GM18502 (cell line): ENCODE data around the gene NPHS1.
"Not testable (repeated sequence)": the region's sequence is repeated elsewhere in the genome, so short reads cannot be mapped to it uniquely, and the experiment has no call there.

ENCODE experiments used
- ATAC-seq: cut with Tn5 transposase; IDR thresholded peaks from one replicate; pipeline ENCODE4 v1.9.1; 2021; ENCODE audit warnings: mild to moderate bottlenecking; ENCODE audit not compliant: unreplicated experiment, poor library complexity

NPHS1 gene

GRCh38 chr19:35851213-35852028 lies 883 bp downstream of the NPHS1 start:
- ATAC-seq = no peak

- no peak for ATAC-seq
These were observed 3.3 kb downstream of the NPHS1 start for GRCh38 chr19:35848919-35849505.

GRCh38 chr19:35848486-35848885 lies 3.8 kb downstream of the NPHS1 start:
- ATAC-seq = no peak

GRCh38 chr19:35847911-35848310 lies 4.4 kb downstream of the NPHS1 start:
- no peak for ATAC-seq

DNA sequence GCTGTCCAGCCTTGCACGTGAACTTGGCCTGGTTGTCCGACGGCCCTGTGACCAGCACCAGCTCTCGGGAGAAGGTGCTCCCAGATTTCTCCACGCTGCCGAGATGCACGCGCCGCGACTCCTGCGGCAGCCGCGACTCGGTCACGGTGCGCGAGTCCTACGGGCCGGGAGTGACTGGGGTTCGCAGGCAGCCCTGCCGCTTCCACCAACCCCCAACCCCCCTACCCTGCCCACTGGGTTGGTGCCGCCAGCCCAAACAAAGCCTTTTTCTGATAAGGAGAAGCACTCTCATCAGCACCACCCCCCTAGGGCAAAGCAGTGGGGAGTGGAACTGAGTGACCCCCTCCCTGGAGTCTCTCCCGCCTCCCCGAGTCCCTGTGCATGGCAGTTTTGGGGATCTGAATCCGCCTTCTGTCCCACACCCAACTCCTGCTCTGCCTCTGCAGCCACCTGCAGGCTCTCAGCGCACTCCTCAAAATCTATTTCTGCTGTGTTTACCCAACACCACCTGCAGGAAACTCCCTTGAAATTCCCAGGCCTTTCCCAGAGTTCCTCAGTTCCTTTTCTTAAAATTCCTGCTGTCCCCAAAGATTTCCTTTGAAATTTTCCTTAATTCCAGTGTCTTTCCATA lies 6.2 kb downstream of the NPHS1 start:
- no peak for ATAC-seq

- no peak for ATAC-seq
These were observed 6.9 kb downstream of the NPHS1 start for GRCh38 chr19:35845215-35846037.

- no peak for ATAC-seq
These were observed 7.7 kb downstream of the NPHS1 start for GRCh38 chr19:35844482-35845214.

- no peak for ATAC-seq
These were observed 8.4 kb downstream of the NPHS1 start for GRCh38 chr19:35843676-35844481.

- ATAC-seq = no peak
These were observed 9.5 kb downstream of the NPHS1 start for GRCh38 chr19:35842666-35843272.

DNA sequence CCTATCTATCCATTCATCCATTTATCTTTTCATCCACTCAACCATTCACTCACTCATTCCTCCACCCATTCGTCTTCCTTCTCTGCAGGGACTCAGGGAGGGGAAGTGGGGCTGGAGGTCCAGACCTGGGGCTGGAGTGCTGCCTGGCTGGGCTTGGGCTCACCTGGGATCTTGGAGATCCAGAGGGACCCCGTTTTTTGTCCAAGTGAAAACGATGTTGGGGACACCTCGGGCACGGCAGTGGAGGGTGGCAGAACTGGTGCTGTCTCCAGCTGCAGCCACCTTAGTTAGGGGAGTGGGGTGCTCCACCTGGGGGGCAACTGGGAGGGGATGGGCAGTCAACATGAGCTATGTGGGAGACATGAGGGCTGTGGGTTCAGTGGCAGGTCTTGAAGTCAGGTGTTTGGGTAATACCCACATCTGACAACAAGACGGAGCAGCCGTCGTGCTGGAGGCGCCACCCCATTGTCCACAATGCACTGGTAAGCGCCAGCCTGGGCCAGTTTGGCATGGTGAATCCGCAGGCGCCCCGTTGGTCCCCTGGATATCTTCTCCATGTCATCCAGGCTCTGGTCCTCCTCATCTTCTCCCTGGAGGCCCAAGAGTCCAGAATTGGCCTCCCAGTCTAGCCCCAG lies 10.2 kb downstream of the NPHS1 start:
- ATAC-seq = no peak

- ATAC-seq = not testable (repeated sequence)
These were observed 16.2 kb downstream of the NPHS1 start for GRCh38 chr19:35836096-35836495.

DNA sequence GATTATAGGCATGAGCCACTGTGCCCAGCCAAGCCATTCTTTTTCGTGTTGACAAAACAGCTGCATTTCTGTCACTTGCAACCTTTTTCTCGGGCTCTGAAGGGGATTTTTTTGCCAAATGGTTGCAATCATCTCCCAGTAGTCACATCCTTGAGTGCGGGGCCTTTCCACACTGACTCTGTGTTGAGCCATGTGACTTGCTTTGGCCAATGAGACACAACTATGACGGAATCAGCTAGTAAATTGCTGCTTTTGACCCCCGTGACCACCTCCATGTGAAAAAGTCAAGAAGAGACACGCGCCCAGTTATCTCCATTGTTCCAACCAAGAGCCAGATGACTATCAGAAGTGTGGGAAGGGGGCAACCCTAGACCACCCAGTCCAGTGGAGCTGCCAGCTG lies 18.3 kb downstream of the NPHS1 start:
- ATAC-seq = no peak

DNA sequence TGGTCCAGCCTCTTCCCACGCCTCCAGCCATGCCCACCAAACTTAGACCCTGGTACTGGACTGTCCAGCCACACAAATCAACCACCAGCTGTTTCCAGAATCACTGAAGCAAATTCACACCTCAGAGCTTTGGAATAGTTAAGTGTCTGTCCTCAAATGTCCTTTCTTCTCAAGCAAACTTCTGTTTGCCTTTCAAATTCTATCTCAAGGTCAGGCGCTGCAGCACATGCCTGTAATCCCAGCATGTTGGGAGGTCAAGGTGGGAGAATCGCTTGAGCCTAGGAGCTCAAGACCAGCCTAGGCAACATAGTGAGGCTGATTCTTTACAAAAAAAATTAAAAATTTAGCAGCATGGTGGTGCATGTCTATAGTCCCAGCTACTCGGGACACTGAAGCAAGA lies 20.2 kb downstream of the NPHS1 start:
- no peak for ATAC-seq

- ATAC-seq = no peak
These were observed 21.3 kb downstream of the NPHS1 start for GRCh38 chr19:35830986-35831385.

DNA sequence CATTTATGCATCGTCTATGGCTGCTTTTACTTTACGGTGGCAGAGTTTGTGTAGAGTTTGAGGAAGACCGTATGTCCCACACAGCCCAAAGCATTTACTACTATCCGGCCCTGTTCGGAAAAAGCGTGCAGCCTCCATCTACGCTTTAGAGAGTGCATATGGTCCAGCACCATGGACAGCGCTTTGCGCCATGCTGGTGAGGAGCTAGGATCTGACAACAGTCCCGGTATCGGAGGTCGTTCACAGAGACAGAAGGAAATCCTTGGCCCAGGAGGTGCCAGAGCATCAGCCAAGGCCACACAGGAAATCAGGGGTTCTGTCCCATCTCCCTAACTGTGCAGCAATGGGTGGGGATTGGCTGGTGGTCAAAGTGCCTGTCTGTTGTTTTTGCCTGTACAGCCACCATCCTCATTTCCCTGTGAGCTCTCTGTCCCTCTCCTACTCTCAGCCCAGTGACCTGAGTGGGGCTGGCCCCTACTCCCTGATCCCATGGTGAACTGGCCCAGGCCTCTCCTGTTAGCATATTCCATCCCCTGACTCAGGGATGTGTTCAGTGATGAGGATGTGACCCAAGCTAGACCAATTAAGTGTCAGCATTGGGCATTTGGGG lies 23.5 kb downstream of the NPHS1 start:
- no peak for ATAC-seq

- ATAC-seq = no peak
These were observed 28.2 kb downstream of the NPHS1 start for GRCh38 chr19:35824150-35824549.

DNA sequence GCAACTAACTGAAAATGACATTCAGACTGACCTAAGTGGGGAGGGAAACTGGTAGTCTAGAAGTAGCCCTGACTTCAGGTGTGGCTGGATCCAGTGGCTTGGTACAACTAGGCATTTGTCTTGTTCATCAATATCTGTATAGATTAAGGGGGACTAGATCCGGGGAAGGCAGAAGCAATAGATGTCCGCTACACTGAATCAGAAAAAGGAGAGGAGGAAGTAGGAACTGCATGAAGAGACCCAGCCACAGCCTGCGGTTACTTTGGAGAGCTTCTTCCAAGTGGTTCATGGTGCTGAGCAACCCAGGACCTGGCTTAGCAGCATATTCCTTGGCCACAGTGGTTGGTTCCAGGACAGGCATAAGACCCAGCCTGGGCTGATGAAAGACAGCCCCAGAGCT lies 29.7 kb downstream of the NPHS1 start:
- no peak for ATAC-seq

DNA sequence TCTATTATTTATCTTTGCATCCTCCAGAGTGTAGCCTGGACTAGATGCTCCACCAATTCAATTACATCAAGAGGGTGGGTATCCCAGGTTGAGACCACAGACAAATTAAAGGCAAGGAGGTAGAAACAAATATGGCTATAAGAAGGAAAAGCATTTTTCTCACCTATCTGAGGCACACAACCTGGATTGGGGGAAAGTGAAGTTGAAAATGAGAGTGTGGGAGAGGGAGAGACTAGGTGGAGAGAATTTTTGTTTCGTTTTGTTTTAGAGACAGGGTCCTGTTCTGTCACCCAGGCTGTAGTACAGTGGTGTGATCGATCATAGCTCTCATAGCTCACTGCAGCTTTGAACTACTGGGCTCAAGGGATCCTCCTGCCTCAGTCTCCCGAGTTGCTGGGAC lies 33.9 kb downstream of the NPHS1 start:
- no peak for ATAC-seq
